Stimulated activated CD4-positive, alpha-beta T cell treated with anti-CD3 and anti-CD28 coated beads, Interleukin-15, amount 100 ng/mL, for 24 hours (primary cell): ENCODE measurements around the gene RAP1GAP.

ENCODE experiments used
- DNase-seq: peaks from one replicate; pipeline ENCODE4 v3.0.0-alpha.2; 2020

RAP1GAP gene

DNA sequence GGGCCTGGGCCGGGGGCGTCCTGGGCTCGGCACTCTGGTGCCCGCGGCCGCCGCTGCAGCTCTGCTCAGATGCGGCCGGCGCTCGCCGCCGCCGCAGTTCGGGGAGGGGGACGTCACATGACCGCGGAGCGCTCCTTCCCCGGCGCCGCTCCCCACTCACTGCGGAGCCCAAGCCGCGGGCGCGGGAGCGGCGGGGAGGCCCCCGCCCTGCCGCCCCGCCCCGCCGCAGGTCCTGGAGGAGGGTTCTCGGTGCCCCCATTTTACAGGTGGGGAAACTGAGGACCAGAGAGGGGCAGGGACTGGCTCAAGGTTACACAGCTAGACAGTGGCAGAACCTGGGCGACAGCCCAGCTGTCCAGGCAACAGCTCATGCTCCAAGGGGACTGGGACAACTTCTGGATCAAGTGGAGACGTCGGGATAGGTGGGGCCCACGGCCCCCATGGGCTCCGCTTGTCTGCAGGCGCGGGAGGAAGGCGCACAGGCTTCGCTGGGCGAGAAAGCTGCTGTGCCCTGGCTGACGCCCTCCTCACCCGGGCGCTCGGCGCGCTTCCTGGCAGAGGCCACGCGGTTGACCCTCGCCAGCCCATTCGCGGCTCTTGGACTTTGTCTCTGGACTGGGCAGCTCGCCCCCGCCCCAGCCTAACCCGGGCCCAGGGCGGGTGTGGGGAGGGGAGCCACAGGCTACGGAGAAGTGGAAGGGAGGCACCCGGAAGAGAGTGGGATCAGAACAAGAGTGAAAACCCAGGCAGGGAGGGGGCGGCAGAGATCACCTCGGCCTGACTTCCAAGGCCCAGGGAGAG lies at the start of gene RAP1GAP:
RAP1GAP (minus strand) TSS at position 100 of the 801 bp plus-strand sequence. CDS start 49,325 bp downstream, outside the sequence.
- DNase-seq = peak; percentile 49

DNA sequence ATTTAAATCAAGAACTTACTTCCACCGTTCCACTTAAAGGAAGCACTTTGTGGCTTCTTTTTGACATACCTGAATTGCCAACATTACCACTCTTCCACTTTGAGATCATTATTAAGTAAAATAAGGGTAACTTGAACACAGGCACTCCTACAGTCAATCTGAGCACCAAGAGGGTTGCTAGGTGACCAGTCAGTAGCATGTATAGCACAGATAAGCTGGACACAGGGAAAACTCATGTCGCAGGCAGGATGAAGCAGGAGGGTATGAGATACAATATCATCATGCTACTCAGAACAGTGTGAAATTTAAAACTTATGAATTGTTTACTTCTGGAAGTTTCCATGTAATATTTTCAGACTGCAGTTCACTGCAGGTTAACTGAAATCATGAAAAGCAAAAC lies 47.0 kb upstream of the RAP1GAP start:
- DNase-seq = no peak

DNA sequence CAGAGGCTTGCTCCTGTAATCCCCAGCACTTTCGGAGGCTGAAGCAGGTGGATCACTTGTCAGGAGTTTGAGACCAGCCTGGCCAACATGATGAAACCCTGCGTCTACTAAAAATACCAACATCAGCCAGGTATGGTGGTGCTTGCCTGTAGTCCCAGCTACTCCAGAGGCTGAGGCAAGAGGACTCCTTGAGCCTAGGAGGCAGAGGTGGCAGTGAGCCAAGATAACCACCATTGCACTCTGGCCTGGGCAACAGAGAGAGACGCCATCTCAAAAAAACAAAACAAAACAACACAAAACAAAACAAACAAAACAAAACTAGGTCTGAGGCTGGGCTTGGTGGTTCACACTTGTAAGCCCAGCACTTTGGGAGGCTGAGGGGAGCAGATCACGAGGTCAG lies 38.7 kb upstream of the RAP1GAP start:
- DNase-seq = no peak

DNA sequence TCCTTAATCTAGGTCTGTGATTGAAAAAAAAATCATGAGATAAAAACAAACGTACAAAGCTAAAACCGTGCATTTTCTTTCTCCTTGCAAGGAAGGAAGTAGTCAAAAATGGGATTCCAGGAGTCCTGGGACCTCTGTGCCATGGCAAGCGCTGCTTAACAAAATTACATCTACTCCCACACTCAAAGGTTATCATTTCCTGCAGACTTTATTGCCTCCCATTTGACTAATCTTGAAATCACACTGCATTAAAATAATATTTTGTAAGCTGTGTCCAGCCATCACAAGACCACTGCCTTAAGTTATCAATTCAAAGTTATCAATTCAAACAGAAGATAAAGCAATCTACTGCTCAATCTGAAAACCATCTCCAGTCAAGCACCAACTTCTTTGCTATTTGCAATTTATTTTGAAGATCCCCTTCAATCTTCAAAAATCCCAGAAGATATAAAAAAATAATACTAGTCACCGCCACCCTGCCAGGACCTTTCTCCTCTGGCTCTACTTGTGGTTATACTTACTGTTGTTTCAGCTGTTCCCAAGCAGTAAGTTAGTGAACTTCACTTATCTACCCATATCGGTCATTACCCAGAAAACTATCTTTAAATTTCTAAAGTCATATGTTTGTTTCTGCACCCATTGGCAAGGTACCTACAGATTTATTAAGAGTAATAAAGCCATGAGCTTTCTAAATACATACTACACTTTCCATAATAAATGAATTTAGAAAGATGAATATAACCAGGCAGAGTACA lies 38.1 kb upstream of the RAP1GAP start:
- no peak for DNase-seq

DNA sequence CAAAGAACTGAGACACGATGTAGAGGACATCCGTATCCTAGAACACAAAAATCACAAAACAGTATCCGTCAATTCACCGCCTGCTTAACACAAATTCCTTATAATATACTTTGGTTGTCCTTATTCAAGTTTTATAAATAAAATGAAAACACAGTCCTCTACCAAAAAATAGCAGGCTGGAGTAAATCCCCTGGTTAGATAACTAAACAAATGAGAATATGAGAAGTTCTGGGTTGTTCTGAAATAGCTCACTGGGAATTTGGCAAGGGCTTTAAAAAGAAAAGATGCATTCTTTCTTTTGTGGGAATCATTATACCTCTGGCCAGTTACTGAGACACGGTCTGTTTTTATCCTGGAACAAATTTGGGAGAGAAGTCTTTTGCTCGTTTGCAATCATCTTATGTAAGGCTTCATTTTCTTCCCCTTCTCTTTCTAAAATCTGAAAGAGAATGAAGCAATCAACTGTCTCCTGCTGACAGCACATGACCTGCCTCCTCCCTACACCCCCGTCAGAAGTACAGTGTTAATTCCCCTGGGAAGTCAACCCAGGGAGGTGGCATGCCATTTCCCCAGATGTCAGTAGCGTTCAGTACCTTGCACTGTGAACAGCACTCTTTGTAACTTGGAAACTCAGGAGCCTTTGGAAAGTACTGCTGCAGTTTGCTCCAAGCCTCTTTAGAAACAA lies 37.1 kb upstream of the RAP1GAP start:
- DNase-seq = no peak

DNA sequence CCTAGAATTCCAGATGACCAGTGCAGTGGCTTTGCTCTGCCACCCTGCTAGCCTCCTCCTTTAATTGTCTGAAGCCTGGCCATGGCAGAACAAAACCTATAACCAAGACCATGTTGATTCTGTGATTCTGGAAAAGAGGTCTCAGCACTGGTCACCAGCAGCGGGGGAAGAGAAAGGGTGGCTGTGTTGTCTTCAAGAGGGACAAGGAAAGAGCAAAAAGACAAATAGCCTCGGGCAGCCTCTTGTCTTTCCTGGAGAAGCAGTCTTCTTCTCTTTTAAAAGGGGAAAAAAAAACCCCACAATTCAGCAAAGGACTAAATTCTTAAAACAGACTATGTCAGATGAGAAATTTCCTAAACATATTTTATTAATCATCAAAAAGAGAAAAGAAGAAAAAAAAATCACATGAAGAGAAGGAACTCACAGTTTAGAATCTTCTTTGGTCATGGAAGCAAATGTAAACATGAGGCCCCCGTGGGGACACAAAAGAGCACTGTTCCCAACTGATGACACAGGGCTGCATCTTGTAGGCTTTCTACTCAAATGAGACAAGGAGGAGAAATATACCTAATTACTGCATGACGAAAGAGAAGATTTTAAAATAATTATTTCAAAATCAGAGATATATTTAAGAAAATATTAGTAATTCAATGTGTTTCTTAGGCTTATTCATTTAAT lies 36.3 kb upstream of the RAP1GAP start:
- DNase-seq = no peak

DNA sequence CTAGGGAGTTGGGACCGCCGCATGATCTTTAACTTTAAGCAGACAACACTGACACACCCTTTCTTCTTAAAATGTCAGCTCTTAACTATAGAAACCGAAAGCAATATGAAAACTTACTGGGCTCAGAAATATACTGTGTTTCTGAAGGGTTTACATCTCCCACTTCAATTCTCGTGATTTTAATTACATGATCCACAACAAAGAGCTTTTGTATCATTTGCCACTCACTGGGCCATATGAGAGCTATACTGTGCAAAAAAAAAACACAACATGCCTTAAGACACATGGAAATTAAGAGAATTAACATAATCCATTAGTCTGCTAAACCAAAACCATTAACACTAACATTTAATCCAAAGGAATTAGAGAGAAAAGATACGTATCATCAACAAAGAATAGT lies 35.0 kb upstream of the RAP1GAP start:
- no peak for DNase-seq

DNA sequence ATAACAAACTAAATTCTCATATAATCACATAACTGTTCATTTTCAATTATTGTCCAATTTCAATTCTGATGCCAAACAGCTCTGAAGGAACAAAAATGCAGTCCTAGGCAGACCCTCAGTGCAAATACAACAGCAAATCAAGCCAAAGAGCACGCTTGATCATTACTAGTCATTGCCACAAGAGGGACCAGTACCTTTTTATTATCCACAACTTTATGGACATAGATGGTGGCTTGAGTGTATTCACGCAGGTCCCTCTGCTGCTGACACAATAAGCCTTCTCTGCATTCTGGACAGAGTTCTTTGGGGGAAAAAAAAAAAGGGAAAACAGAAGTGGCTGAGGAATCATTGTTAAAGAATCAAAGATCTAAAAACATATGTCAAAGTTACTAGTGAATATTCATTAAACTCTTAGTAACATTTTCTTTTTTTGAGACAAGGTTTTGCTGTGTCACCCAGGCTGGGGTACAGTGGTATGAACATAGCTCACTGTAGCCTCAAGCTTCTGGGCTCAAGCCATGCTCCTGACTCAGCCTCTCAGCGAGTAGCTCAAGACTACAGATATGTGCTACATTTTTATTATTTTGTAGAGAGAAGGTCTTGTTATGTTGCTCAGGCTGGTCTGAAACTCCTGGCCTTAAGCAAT lies 34.3 kb upstream of the RAP1GAP start:
- DNase-seq = no peak

DNA sequence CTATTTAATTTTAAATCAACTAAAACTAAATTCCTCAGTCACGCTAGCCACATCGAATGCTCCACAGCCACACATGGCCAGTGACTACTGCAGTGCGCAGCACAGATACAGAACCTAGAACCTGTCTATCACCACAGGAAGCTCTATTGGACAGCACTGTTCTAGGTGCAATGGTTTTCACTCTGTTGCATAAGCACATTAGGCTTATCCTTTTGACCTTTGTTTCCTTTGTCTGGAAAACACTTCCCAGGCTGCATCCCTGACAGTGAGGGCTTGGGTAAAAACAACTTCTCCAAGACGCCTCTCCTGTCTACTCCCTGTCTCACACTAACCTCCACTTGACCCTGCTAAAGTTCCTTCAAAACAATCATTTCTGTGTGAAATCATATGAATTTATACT lies 33.6 kb upstream of the RAP1GAP start:
- no peak for DNase-seq

DNA sequence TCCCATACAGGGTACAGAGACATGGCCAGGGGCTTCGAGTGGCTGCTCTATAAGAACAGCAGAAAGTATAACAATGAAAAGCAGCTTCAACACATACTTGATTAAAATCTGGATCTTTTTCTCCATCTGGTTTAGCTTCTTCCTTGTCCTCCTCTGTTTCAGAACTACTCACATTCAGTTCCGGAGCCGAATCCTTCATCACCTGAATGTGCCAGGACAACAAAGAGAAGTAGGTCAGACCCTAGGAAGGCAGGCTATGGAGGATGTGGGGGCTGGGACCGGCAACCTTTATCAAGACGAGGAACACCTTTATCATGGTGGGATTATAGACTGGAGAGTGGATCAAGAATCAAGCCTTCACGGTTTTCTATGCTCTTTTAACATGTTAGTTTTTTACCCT lies 32.2 kb upstream of the RAP1GAP start:
- no peak for DNase-seq

DNA sequence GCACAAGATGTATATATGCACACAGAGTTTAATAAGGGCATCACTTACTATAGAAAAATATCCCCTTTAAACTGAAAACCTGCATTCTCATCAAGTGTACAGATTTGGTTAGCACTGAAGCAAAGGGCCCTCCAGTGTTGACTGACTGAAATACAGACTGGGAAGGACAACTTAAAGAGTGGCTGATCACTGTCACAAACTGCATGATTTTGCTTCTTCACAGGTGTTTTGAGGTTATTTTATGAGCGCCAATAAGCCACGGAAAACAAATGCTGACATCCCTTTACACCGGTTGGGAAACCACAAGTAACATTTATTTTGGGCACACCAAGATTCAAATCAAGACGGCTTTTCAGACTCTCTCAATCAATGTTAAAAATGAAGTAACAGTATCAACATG lies 30.9 kb upstream of the RAP1GAP start:
- no peak for DNase-seq

DNA sequence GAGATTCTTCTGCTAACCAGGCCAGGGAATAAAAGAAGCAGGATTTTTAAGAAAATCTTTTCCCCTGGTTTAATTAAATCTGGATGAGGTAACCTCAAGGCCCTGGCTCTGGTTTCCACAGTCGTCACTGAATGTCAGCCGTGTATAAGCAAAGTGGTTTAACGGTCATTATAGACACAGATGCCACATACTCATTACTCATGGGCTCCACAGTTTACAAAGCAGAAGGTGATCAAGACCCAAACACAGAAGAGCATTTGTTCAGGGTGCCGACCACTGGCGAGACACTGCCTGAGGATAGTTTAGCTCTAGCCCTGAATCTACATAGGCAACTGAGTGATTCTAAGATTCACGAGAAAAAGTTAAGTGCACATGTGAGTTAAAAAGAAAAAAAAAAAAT lies 27.8 kb upstream of the RAP1GAP start:
- DNase-seq = no peak

DNA sequence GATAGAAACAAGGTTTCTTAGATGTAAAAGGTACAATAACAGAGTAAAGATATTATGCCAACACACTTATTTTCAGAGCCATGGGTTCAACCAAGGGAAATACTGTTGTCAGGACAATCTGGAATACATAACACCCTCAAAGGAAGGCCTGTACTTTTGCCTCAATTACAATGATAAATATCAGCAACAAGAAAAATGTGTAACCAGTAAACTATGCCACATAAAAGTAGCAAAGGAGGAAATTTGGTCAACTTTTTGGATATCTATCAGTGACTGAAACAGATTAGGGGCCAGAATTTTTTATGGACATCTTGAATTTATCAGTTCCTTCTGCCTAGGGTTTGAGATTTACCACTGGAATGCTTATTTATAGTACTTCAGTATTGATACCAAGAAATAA lies 24.6 kb upstream of the RAP1GAP start:
- DNase-seq = no peak

DNA sequence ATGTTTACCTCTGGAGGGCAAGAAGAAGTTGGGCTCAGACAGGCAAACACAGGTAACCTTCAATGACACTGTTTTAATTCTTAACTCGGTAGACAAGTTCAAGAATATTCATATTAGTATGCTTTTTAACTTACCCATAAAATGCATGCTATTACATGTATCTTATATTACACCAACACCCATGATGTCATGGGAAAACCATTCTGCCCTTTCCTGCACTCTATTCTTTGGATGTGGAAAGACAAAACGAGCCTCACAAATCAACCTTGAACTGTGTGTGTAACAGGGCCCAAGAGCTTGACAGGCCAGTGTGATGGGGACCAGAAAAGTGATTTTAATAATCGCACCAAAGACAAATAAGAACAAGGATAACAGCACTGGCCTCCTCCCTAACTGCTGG lies 22.6 kb upstream of the RAP1GAP start:
- DNase-seq = no peak

DNA sequence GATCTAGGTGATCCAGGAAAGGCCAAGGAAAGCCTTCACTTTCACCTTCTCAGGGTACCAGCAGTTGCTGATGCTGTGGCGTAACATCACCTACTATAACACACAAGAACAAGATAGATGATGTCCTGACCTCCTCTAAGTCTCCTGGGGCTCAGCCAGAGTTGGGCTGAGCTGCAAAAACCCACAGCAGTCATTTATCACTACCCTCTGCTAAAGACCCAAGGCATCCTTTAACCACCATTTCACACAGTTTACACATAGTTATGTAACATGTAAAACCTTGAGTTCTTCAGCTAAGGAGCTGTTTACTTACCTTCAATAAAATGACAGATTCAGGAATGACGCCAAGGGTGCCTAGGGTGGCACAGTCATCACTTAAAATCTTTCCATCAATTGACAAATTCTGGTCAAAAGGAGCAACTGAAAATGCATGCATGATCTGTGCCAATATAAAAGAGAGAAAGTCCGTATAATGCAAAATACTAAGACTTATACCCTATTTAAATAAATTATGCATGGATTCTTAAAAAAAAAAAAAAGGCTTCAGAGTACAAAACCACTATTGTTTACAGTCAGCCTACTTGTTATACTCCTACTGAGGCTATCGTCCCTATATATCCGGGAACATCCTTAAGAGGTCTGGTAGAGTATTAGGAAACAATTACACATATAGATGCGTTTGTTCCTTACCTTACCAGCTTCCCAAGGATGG lies 20.7 kb upstream of the RAP1GAP start:
- no peak for DNase-seq

DNA sequence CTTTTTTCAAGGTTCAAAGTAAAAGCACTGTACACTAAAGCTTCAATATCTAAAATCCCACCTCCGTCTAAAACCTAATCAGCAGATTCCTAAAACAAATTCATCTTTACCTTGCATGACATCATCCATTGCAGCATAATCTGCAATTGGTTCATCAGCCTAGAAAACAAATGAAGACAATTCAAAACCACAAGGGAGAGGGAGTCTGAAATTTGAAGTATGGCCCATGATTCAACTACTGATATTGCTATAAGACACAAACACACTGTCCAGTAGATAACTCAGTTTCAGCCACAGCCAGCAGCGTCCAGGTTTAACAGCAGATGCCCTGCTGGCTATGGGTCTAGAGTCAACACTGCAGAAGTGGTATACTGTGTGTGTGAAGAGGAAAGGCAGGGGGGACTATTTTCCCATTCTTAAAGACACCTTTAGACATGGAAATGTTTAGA lies 17.9 kb upstream of the RAP1GAP start:
- no peak for DNase-seq

DNA sequence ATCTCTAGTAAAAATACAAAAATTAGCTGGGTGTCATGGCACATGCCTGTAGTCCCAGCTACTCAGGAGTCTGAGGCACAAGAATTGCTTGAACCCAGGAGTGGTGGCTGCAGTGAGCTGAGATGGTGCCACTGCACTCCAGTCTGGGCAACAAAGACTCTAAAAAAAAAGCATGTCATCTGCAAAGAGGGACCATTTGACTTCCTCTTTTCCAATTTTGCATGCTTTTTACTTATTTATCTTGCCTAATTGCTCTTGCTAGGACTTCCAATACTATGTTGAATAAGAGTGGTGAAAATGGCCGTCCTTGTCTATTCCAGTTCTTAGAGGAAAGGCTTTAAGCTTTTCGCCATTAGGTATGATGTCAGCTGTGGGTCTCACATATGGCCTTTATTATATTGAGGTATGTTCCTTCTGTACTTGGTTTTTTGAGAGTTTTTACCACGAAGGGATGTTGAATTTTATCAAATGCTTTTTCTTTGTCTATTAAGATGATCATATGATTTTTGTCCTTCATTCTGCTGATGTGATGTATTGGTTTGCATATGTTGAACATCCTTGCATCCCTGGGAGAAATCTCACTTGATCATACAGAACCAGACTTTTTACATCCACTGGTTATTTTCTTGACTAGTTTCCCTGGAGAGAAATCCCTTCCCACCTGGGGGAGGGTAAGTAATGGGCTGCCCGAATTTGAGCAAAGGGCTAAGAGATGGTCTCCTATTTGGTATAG lies 17.0 kb upstream of the RAP1GAP start:
- no peak for DNase-seq

DNA sequence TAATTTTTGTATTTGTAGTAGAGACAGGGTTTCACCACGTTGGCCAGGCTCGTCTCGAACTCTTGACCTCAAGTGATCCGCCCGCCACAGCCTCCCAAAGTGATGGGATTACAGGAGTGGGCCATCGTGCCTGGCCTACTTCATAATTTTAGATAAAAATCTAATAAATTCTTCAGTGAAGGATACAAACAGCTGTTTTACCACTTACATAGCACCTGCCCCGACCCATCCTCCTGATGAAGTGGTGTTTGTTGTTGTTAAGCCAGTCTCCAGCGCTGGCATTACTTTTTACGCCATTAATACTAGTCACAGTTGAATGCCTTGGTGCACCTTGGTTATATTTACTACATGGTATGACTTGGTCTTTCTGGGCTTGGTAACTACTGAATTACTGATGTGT lies 12.3 kb upstream of the RAP1GAP start:
- no peak for DNase-seq

DNA sequence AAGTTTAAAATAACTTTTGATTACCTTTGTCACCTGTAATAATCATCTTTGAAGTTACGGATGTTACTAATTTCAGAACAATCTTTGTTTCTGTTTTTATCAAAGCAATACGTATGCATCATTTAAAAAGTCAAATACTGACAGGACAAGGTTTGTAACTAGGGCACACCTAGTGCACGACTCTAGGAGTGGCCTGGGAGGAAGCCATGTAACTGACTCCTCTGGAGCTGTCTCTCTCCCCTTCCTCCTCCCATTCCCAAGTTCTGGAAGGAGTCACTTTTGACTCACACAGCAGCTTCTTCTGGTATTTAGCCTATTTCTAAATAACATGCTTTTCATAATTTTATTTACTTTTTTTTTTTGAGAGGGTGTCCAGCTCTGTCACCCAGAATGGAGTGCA lies 11.8 kb upstream of the RAP1GAP start:
- no peak for DNase-seq

DNA sequence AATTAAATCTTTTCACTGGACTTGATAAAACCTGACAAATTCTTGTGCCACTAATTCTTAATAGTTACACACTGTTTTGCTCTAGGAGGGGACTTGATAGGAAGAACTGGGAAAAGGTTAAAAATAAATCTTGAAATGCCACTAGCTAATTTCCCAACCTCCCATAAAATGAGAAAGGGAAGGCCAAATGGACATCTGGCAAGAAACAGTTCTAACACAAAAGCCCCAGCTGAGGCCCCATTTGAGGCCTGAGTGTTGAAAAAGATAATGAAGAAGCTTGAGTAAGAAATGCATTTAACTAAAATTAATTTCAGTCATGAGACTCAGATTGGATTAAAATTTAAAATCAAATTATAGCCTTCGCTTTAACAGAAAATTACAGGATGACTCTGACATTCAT lies 11.2 kb upstream of the RAP1GAP start:
- DNase-seq = no peak

DNA sequence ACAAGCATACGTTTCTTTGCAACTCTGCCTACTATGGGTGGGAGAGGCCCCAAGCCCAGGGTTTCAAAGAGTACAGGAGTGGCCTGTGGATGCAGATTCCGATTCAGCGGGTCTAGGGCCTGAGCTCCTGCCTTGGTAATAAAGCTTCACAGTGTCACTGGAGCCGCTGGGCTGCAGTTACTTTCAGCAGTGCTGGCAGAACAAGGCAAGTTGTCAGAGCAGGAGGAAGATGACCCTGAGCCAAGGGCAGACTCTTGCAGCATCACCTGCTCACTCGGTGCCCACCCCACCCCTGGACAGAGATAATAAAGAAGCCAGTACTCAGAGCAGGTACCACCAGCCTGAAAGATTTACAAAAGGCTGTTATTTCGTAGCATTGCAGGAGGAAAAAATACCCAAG lies 8.0 kb upstream of the RAP1GAP start:
- DNase-seq = no peak
